Measurements from ENCODE around the gene PSMD2.

Gene PSMD2

GRCh38 chr3:184349563-184350470, 50.8 kb downstream of the PSMD2 start:
- TF ChIP-seq CTCF (IDR thresholded peaks at IDR 0.05; ENCODE audit: insufficient read depth, low read length, poor library complexity, severe bottlenecking) (no peak), EZH2phosphoT487 (conservative IDR thresholded peaks at IDR 0.05; ENCODE audit: low read length) (no peak)
- Histone ChIP-seq H3F3A (ENCODE audit: insufficient read depth) (no peaks in the 10 kb centered on the region), H3K27me3 (ENCODE audit: low read length) (no peaks in the 10 kb centered on the region), H3K36me3 (ENCODE audit: low read length) (no peaks in the 10 kb centered on the region), H3K79me2 (ENCODE audit: insufficient read depth, low read length) (no peaks in the 10 kb centered on the region), H4K20me1 (ENCODE audit: low read depth, low read length) (no peaks in the 10 kb centered on the region), H3K9me2 (replicated peaks; ENCODE audit: insufficient read depth, low read length) (no peaks in the 10 kb centered on the region), H3K9ac (ENCODE audit: low read length) (no peak overlapping the region), H3K27ac (ENCODE audit: low read depth, low read length) (no peak overlapping the region), H3K9me3 (ENCODE audit: insufficient read depth, low read length) (no peaks in the 10 kb centered on the region), H3K4me3 (ENCODE audit: insufficient read depth, low read length, poor library complexity, severe bottlenecking) (no peak overlapping the region), H3K4me2 (ENCODE audit: low read depth, low read length, poor library complexity, severe bottlenecking) (no peak overlapping the region), H2AFZ (ENCODE audit: low read depth, low read length, severe bottlenecking) (no peak overlapping the region)

- Histone ChIP-seq H3F3A (ENCODE audit: insufficient read depth) (no peaks in the 10 kb centered on the region), H3K9ac (ENCODE audit: low read length) (no peak overlapping the region), H3K9me2 (replicated peaks; ENCODE audit: insufficient read depth, low read length) (no peaks in the 10 kb centered on the region), H4K20me1 (ENCODE audit: low read depth, low read length) (no peaks in the 10 kb centered on the region), H3K36me3 (ENCODE audit: low read length) (no peaks in the 10 kb centered on the region), H3K27ac (ENCODE audit: low read depth, low read length) (no peak overlapping the region), H3K4me3 (ENCODE audit: insufficient read depth, low read length, poor library complexity, severe bottlenecking) (no peak overlapping the region), H3K9me3 (ENCODE audit: insufficient read depth, low read length) (no peaks in the 10 kb centered on the region), H3K79me2 (ENCODE audit: insufficient read depth, low read length) (no peaks in the 10 kb centered on the region), H3K27me3 (ENCODE audit: low read length) (no peaks in the 10 kb centered on the region), H3K4me2 (ENCODE audit: low read depth, low read length, poor library complexity, severe bottlenecking) (no peak overlapping the region), H2AFZ (ENCODE audit: low read depth, low read length, severe bottlenecking) (no peak overlapping the region)
- TF ChIP-seq EZH2phosphoT487 (conservative IDR thresholded peaks at IDR 0.05; ENCODE audit: low read length) (no peak), CTCF (IDR thresholded peaks at IDR 0.05; ENCODE audit: insufficient read depth, low read length, poor library complexity, severe bottlenecking) (no peak)
Measured at GRCh38 chr3:184350618-184351017, 51.6 kb downstream of the PSMD2 start.

- H3K36me3 ChIP-seq (ENCODE audit: low read length): no peaks in the 10 kb centered on the region
- H3K4me3 ChIP-seq (ENCODE audit: insufficient read depth, low read length, poor library complexity, severe bottlenecking): no peak overlapping the region
- H3K9ac ChIP-seq (ENCODE audit: low read length): no peak overlapping the region
- H3K9me2 ChIP-seq (replicated peaks; ENCODE audit: insufficient read depth, low read length): no peaks in the 10 kb centered on the region
- H3F3A ChIP-seq (ENCODE audit: insufficient read depth): no peaks in the 10 kb centered on the region
- no peaks in the 10 kb centered on the region for H4K20me1 ChIP-seq (ENCODE audit: low read depth, low read length)
- no peak overlapping the region for H2AFZ ChIP-seq (ENCODE audit: low read depth, low read length, severe bottlenecking)
- H3K27me3 ChIP-seq (ENCODE audit: low read length): no peaks in the 10 kb centered on the region
- no peak overlapping the region for H3K27ac ChIP-seq (ENCODE audit: low read depth, low read length)
- no peak for TF ChIP-seq CTCF (IDR thresholded peaks at IDR 0.05; ENCODE audit: insufficient read depth, low read length, poor library complexity, severe bottlenecking)
- TF ChIP-seq EZH2phosphoT487 (conservative IDR thresholded peaks at IDR 0.05; ENCODE audit: low read length): no peak
- H3K9me3 ChIP-seq (ENCODE audit: insufficient read depth, low read length): no peaks in the 10 kb centered on the region
- H3K79me2 ChIP-seq (ENCODE audit: insufficient read depth, low read length): no peaks in the 10 kb centered on the region
- H3K4me2 ChIP-seq (ENCODE audit: low read depth, low read length, poor library complexity, severe bottlenecking): no peak overlapping the region
Measured at GRCh38 chr3:184351511-184352148, 52.6 kb downstream of the PSMD2 start.
